GM04503 (cell line): Measurements from ENCODE around the gene TMCC1.
"Not testable (repeated sequence)": the region's sequence is repeated elsewhere in the genome, so short reads cannot be mapped to it uniquely, and the experiment has no call there.

ENCODE experiments used
- DNase-seq: peaks from one replicate; pipeline ENCODE4 v3.0.0-alpha.2; 2012; ENCODE audit warnings: low read depth

Gene TMCC1

DNA sequence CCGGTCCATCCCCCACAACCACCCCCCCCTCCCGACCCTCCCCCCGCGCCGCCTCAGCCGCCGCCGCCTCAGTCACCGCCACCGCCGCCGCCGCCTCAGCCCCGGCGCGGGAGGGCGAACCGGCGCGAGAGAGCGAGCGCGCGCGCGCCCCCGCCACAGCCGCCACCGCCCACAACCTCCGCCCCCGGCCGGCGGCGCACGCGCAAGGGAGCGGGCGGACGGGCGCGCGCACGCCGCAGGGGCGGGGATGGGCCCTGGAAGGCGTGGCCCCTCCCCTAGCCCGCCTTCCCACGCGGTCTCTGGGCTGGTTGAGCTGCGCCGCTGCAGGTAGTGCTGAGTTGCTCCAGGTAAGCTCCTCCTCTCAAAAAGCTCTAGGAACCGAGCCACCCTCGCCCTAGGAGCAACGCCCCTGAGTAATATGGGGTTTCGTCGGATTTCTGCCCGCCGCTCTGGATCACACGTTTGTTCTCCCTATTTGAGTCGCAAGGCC is at the start of gene TMCC1:
TMCC1 (minus strand) TSS at position 131 of the 490 bp plus-strand sequence.
- no peak for DNase-seq

DNA sequence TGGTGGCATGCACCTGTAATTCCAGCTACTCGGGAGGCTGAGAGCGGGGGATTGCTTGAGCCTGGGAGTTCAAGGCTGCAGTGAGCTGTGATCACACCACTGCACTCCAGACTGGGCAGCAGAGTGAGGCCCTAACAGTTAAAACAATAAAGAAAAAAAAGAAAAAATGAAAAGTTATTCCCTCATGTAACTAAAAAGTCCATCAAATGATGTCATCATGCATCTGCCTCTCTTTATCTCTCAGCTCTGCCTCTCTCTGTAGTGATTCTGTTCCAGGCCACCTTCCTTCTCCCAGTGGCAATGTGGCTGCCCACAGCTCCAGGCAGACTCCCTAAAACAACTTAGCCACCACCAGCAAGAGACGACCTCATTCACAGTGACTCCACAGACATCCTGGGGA is 49.5 kb upstream of the TMCC1 start:
- DNase-seq: no peak

DNA sequence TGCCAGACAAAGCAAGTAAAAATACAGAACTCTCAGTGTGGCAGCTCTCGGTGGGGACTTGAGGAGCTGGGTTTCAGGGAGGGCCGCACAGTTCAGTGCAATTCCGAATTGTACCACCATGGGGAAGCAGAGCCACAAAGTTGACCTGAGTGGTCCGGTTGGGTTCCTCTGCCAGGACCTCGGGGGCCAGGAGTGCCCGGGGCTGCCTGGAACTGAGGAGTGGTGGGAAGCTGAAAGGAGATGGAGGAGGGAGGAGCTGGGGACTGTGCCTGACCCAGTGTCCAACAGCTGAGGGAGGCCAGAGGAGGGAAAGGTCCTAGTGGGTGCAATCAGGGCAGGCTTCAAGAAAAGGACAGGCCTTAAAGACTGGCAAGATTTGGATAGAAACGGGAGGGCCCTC is 48.8 kb upstream of the TMCC1 start:
- no peak for DNase-seq

DNA sequence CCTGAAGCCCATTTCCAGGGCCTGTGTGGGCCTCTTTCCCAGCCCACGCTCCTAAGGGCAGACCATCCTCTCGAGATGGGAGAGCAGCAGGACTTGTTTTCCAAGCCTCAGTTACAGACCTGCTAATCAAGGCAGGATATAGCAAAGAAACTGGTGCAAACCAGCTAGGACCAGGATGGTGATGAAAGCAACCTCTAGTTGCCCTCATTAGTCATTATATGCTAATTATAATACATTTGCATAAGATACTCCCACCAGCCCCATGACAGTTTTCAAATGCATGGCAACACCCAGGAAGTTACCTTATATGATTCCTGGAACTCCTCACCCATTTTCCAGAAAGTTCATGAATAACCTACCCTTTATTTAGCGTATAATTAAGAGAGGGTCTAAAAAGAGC is 46.6 kb upstream of the TMCC1 start:
- no peak for DNase-seq

DNA sequence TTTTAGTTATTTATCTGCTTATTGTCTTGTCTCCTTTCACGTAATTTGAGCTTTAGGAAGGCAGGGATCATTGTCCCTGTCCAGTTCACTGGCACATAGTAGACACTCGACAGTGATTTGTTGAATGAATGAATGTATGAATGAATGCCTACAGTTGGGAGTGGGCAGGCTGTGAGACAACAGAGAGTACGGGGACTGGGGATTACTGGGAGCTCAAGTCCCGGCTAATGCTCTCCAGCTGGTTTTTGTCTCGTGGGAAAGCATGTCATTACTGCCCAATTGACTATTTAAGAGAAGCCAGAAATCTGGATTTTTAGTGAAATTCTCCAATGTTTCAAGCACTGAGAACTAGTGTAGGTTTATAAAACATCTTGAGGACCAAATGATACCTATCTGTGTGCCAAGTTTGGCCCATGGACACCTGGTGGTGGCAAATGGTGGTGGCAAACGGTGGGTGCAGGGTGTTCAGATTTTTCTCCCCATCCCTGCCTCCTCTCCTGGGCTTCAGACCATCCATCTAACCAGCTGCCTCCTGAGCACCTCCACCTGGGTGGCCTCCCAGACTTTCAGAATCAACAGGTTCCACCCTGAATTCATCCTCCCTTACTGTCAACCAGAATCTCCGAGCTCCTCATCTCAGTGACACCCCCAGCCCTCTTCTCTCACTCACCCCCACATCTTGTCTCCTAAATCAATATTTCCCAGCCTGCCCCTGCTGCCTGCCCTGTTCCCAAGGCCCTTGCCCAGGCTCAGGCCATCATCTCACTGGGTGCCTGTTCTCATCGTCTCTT is 44.8 kb upstream of the TMCC1 start:
- DNase-seq: no peak

DNA sequence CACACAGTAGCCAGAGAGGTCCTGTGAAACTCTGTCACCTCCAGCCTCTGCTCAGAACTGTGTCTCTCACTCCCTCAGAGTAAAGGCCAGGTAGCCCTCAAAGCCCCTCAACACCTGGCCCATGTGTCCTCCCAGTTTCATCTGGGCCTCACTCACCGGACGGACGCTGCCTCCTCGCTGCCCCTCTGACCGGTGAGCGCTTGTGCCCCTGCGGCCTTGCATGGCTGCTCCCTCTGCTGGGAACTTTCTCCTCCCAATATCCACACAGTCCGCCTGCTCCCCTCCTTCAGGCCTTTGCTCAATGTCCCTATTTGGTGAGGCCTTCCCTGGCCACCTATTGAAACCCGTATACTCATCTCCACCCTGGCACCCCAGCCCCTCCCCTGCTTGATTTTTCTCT is 44.2 kb upstream of the TMCC1 start:
- DNase-seq: no peak

DNA sequence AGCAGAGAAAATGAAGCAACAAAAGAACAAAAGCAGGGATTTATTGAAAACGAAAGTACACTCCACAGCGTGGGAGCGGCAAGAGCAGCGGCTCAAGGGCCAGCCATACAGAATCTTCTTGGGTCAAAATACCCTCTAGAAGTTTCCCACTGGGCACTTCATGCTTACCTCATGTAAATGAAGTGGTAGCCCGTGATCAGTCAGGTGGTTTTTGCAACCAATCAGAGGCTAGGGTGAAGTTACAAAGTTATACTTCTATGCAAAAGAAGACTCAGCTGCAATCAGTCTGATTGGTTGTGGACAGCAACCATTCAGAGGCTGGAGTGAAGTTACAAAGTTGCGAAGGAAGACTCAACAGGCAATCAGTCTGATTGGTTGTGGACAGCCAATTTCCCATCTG is 43.2 kb upstream of the TMCC1 start:
- DNase-seq: peak; percentile 62

DNA sequence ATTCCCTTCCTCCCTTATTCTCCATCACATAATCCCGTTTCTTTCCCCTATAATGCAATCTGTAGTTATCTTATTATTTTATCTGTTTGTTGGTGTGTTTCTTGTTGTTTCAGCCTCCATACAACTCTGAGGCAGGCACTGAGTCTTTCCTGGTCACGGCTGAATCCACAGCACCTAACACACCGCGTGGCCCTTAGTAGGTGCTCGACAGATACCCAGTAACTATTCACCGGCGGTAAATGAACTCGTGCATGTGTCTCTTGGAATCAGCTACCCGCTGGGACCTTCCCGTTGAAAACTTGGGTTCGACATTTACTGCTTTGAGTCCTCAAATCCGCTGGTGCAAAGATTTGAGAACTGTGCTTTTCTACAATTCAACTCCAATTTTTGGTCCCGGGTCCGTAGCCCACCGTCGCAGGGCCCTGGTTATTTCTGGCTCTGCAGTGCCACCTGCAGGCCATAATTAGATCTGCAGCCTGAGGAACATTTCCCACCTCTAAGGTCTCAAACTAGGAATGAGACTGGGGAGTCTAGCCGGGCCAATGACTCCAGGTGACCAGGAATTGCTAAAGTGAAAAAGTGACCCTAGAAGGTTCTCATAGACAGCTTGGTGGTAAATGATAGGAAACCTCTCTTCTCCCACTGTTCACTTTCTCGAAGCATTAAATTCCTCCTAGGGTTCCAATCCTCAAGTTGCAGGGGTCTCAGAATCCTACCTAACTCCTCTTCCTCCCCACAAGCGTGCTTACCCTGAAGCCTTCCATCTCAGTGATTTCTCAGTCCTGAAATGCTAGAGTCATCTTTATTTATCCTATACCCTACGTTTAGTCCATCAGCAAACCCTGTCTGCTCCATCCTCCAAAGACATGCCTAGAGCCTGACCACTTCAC is 41.0 kb upstream of the TMCC1 start:
- no peak for DNase-seq

DNA sequence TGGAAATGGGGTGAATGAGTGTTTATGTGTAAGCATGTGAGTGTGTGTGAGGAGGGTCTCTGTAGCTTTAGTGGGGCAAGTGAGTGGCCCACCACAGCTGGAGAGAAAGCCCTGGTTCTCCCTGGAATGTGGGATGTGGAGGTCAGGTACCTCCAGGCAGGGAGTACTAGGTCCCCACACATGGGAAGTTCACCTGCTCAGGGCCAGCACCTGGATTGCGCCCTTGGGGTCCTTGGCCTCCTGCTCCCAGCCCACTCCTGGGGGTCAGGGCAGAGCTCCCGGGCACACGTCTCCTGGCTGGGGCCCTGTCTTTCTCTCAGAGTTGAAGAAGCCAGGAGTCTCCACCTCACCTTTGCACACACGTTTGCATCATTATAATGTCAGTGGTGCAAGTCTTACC is 40.0 kb upstream of the TMCC1 start:
- no peak for DNase-seq

DNA sequence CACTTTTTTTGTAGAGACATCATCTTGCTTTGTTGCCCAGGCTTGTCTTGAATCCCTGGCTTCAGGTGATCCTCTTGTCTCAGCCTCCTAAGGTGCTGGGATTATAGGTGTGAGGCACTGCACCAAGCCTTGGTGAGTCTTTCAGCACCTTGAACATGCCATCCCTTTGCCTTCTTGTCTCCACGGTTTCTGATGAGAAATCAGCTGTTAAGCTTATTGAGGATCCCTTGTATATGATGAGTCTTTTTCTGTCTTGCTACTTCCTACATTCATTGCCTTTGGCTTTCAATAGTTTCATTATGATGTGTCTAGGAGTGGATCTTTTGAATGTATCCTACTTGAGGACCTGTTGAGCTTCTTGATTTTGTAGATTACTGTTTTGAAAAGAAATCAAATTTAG is 35.9 kb upstream of the TMCC1 start:
- no peak for DNase-seq

DNA sequence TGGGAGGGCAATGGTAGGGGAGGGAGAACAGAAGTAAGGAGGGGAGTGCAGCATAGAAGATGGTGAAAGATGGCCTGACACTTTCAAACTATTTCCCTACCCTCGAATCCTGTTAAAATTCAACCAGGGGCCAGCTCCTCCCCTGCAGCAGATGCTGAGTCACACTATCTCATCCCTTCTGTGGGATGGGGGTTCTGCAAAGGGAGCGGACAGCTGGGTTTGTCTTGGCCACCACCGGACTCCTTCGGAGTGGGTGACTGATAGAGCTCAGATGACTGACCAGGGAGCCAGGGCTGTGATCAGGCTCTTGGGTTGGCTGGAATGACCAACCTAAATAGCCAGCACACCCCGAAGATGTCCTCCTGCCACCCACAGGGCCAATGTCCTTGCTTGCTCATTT is 33.6 kb upstream of the TMCC1 start:
- DNase-seq: no peak

DNA sequence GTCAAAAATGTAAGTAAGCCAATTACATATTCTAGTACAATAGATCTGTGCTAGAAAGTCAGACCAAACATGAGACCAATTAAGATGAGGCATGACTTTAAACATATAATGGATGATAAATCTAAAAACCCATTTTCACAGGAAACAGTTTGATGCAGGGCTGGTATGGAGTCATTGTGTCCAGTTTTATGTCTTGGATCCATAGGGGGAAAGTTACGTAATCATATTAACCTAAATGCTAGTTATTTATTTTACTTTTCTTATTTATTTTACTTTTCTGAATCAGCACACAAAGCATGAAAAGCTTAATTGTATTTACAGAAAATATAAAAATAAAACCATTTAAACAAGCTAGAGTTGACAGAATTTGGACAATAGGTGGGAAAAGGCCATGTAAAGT is 26.3 kb upstream of the TMCC1 start:
- no peak for DNase-seq

DNA sequence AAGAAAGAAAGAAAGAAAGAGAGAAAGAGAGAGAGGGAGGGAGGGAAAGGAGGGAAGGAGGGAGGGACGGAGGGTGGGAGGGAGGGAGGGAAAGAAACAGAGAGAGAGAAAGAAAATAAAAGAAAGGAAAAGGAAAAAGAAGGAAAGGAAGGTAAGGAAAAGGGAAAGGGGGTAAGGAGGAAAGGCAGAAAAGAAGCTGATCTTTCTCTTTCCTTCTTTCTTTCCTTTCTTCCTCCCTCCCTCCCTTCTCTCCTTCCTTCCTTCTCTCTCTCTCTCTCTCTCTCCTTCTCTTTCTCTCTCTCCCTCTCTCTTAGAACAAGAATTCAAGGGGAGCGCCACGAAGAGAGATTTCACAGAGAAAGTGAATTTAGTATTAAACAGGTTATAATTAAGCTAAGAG is 25.8 kb upstream of the TMCC1 start:
- no peak for DNase-seq

DNA sequence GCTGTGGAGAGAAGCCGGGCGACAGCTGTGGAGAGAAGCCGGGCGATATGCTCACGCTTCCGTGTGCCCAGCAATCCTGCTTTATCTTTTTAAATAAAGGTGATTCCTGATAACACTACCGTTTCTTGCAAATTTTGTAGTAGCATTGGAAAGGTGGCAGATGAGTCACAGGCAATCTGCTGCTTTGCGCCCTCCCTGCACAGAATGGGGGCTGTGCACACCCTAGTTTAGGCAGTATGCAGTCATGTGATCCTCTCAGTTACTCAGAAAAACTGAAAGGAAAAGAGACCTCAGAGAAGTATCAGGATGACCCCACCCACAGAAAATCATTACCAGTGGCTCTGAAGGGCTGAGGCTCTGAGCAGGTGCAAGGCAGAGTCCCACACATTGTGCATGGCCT is 24.9 kb upstream of the TMCC1 start:
- no peak for DNase-seq

DNA sequence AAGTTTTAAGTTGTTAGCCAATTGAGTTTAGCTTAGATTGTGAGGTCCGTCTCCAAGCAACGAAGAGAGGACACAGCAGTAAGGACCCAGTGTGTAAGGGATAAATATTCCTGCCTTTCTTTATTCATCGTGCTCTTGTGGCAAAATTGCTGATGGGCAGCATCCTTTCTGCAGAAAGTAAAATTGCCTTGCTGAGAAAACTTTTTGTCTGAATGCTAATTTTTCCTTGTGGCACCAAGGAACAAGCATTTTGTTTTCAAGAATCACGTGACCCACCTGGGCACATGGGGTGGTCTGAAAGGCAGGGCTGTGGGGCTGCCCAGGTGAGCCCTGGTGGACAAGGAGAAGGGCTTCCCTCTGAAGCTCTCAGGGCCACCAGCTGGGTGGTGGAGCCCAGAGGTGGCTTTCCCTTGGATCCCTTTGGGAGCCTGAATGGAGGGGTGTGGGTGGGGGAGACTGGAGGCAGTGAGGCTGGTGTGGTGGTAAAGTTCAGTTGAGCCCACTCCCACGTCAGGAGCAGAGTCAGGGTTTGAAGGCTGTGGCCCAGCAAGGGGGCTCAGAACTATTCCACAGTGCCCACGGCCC is 24.0 kb upstream of the TMCC1 start:
- no peak for DNase-seq

DNA sequence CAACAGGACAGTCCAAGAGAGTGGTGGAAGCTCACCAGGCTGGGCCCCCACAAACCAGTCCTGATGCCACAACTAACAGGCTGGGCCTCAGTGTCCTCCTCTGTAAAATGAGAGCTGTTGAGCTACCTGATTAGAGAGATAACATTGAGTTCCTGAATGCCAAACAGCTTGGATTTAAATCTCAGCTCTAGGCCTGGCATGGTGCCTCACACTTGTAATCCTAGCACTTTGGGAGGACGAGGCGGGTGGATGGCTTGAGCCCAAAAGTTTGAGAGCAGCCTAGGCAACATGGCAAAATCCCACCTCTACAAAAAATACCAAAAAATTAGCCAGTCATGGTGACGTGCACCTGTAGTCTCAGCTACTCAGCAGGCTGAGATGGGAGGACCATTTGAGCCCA is 20.1 kb upstream of the TMCC1 start:
- no peak for DNase-seq

DNA sequence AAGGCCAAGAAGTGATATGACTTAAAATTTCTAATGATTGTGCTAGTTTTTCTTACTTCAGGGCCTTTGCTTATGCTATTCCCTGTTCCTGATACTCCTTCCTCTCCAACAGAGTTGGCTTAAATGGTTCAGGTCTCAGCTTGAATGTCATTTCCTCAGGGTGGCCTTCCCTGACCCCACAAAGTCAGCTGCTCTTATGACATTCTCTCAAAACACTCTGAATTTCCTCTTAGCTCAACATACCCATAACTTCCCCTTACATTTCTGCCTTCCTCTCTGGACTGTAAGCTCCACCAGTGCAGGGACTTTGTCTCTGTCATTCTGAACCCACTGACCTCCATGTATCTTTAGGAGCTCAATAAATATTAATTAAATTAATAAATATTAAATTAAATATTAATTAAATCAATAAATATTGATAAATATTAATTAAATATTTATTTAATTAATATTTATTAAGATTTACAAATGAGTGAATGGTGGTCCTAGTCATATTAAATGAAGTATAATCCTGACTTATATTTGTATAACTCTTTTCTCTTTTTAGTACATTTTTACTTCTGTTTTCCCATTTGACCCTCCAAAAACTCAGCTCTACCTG is 17.9 kb upstream of the TMCC1 start:
- no peak for DNase-seq

DNA sequence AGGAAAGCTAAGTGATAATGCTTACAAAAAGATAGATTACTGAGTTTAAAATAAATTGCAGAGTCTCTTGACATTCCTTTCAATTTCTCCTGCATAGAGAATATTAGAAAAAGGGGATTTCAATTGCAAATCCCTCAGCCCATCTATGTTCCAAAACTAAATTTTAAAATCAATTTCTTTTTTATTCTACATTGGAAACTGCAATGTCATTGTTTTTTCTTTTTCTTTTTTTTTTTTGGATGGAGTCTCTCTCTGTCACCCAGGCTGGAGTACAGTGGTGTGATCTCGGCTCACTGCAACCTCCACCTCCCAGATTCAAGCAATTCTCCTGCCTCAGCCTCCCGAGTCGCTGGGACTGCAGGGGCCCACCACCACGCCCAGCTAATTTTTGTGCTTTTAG is 15.7 kb upstream of the TMCC1 start:
- DNase-seq: not testable (repeated sequence)

DNA sequence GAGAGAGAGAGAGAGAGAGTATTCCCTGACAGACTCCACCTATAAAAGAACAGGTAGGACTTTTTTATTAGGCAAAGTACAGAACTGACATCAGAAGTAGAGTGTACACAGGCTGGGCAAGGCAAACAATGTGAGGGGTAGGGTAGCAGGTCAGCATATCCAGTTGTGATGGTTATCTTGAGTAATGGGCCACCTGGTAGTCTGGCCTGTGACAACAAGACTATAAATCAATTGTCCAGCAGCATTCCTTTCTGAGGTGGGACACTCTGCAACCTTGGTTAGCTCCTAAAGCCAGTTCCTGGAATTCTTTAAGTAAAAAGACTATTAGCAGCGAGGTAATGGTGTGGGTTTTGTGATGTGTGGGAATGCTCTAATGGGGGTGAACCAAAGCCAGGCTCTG is 14.9 kb upstream of the TMCC1 start:
- no peak for DNase-seq

DNA sequence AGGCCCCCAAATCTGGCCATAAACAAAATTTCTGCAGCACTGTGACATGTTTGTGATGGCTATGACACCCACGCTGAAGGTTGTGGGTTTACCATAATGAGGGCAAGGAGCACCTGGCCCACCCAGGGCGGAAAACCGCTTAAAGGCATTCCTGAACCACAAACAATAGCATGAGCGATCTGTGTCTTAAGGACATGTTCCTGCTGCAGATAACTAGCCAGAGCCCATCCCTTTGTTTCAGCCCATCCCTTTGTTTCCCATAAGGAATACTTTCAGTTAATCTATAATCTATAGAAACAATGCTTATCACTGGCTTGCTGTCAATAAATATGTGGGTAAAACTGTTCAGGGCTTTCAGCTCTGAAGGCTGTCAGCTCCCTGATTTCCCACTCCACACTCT is 7.8 kb upstream of the TMCC1 start:
- not testable (repeated sequence) for DNase-seq

DNA sequence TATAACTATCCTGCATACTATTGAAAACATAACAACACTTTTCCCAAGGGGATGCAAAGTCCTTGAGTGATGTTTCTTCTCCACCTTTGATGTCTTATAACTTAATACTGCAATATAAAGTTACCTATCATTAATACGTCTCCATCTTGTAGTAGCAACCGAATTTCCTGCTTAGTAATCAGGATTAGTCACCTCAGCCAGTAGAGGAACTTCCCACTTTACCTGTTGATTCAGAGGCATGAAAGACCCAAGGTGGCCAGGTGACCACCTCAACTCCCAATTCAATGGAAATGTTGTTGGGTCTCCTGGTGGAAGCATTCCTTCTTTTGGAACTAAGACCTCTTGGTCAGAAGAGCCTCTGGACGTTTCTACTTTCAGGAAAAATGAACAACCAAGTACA is 3.5 kb upstream of the TMCC1 start:
- no peak for DNase-seq

DNA sequence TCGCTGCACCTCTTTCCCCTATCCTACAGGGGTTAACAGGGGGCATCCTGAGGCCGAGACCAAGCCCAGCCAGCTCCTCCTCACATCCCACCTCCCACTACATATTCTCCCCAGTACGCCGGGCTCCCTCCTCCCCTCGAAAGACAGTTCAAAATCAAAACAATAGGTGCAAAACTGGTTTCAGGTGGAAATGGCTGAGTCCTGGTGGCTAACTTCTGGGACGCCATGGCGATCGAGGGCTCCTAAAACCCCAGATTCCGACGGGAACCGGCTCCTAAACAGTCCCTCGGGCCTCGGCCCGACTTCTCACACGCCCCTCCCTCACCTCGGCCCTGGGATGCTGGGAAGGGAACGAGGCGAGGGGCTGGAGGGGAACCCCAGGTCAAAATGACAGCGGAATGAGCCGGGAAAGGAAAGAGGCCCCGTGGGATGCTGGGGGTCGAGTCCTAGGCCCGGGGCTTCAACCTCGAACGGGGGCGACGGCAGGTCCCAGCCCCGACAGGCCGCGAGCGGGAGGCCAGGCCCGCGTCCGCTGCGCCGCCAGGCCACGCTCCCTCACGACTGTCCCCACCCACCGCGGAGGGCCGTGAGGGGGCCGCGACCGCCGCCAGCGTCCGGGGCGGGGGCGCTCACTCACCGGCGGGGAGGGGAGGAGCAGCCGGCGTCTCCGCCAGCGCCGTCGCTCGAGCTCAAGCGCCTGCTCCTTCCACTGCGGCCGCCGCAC is 492 bp downstream of the TMCC1 start:
- DNase-seq: no peak
